H9 (cell line): ENCODE data around the gene COTL1. TPM values are rescaled to one million over a fixed set of nuclear protein-coding genes. Genes with fewer than 3 reads are reported as not detected.
"Not testable (repeated sequence)": the region's sequence is repeated elsewhere in the genome, so short reads cannot be mapped to it uniquely, and the experiment has no call there.

Source experiments
- DNase-seq: peaks from one replicate; pipeline ENCODE4 v3.0.0-alpha.2; 2017
- H2AFZ ChIP-seq: one replicate; pipeline ENCODE4 v1.6.1; 2013; ENCODE audit warnings: mild to moderate bottlenecking, low read length, control low read depth, moderate library complexity
- H2AK5ac ChIP-seq: 2 replicates; pipeline ENCODE4 v1.6.1; 2013; ENCODE audit warnings: low read length, control low read depth, mixed read lengths; ENCODE audit not compliant: insufficient read length
- H2BK120ac ChIP-seq: one replicate; pipeline ENCODE4 v1.6.1; 2013; ENCODE audit warnings: low read depth, mild to moderate bottlenecking, low read length, control low read depth, inconsistent platforms; ENCODE audit not compliant: poor library complexity, severe bottlenecking
- H2BK12ac ChIP-seq: 2 replicates; pipeline ENCODE4 v1.6.1; 2013; ENCODE audit warnings: low read length, control low read depth, mixed read lengths, low read depth; ENCODE audit not compliant: insufficient read length
- H2BK15ac ChIP-seq: 2 replicates; pipeline ENCODE4 v1.6.1; 2013; ENCODE audit warnings: low read depth, low read length, control low read depth
- H2BK20ac ChIP-seq: one replicate; pipeline ENCODE4 v1.6.1; 2013; ENCODE audit warnings: low read depth, mild to moderate bottlenecking, low read length, control low read depth, inconsistent platforms; ENCODE audit not compliant: poor library complexity, severe bottlenecking
- H2BK5ac ChIP-seq: 2 replicates; pipeline ENCODE4 v1.6.1; 2013; ENCODE audit warnings: low read length, control low read depth, mixed read lengths; ENCODE audit not compliant: insufficient read length
- H3K14ac ChIP-seq: 2 replicates; pipeline ENCODE4 v1.6.1; 2013; ENCODE audit warnings: low read length, control low read depth; ENCODE audit not compliant: insufficient read depth
- H3K18ac ChIP-seq: 2 replicates; pipeline ENCODE4 v1.6.1; 2013; ENCODE audit warnings: low read depth, mild to moderate bottlenecking, mixed read lengths, low read length, control low read depth; ENCODE audit not compliant: insufficient read length
- H3K23ac ChIP-seq: 2 replicates; pipeline ENCODE4 v1.6.1; 2013; ENCODE audit warnings: low read length, control low read depth, mixed read lengths, low read depth; ENCODE audit not compliant: insufficient read length
- H3K23me2 ChIP-seq: 2 replicates; pipeline ENCODE4 v1.6.1; 2013; ENCODE audit warnings: low read depth, mild to moderate bottlenecking, mixed read lengths, low read length, control low read depth; ENCODE audit not compliant: insufficient read length, poor library complexity, severe bottlenecking
- H3K27ac ChIP-seq: 2 replicates; pipeline ENCODE4 v1.5.1; 2013; ENCODE audit warnings: low read length, control low read depth, mixed read lengths, low read depth; ENCODE audit not compliant: insufficient read length
- H3K27me3 ChIP-seq: 2 replicates; pipeline ENCODE4 v1.6.1; 2013; ENCODE audit warnings: low read length, control low read depth, inconsistent platforms; ENCODE audit not compliant: insufficient read depth
- H3K4ac ChIP-seq: 2 replicates; pipeline ENCODE4 v1.6.1; 2013; ENCODE audit warnings: low read depth, mild to moderate bottlenecking, control low read depth, inconsistent platforms, low read length, moderate library complexity
- H3K4me1 ChIP-seq: 2 replicates; pipeline ENCODE4 v1.6.1; 2013; ENCODE audit warnings: low read length, control low read depth, inconsistent platforms; ENCODE audit not compliant: insufficient read depth
- H3K4me2 ChIP-seq: 2 replicates; pipeline ENCODE4 v1.6.1; 2013; ENCODE audit warnings: low read length, control low read depth, mixed read lengths; ENCODE audit not compliant: insufficient read length, insufficient read depth
- H3K56ac ChIP-seq: 2 replicates; pipeline ENCODE4 v1.6.1; 2013; ENCODE audit warnings: low read depth, mild to moderate bottlenecking, mixed read lengths, low read length, control low read depth; ENCODE audit not compliant: insufficient read length
- H3K79me1 ChIP-seq: 2 replicates; pipeline ENCODE4 v1.6.1; 2013; ENCODE audit warnings: low read depth, mild to moderate bottlenecking, moderate library complexity, low read length, control low read depth, inconsistent platforms; ENCODE audit not compliant: insufficient read depth, poor library complexity, severe bottlenecking
- H3K79me2 ChIP-seq: 2 replicates; pipeline ENCODE4 v1.6.1; 2013; ENCODE audit warnings: low read length, control low read depth, inconsistent platforms; ENCODE audit not compliant: insufficient read depth
- H3K9ac ChIP-seq: 2 replicates; pipeline ENCODE4 v1.6.1; 2013; ENCODE audit warnings: low read length, control low read depth, mixed read lengths; ENCODE audit not compliant: insufficient read length; ENCODE audit errors: extremely low read depth
- H3K9me3 ChIP-seq: one replicate; pipeline ENCODE4 v1.6.1; 2013; ENCODE audit warnings: low read depth, low read length, inconsistent platforms; ENCODE audit not compliant: control insufficient read depth
- H3T11ph ChIP-seq: one replicate; pipeline ENCODE4 v1.6.1; 2013; ENCODE audit warnings: mild to moderate bottlenecking, low read length, control low read depth, inconsistent platforms
- H4K20me1 ChIP-seq: one replicate; pipeline ENCODE4 v1.6.1; 2013; ENCODE audit not compliant: control insufficient read depth, insufficient read length, insufficient read depth
- H4K5ac ChIP-seq: 2 replicates; pipeline ENCODE4 v1.6.1; 2013; ENCODE audit warnings: low read depth, mild to moderate bottlenecking, mixed read lengths, low read length, control low read depth; ENCODE audit not compliant: insufficient read length
- H4K8ac ChIP-seq: replicated peaks from 2 replicates; pipeline ENCODE4 v1.6.1; 2013; ENCODE audit warnings: low read length, control low read depth, mixed read lengths, low read depth; ENCODE audit not compliant: insufficient read length
- H4K91ac ChIP-seq: 2 replicates; pipeline ENCODE4 v1.6.1; 2013; ENCODE audit warnings: low read depth, mild to moderate bottlenecking, moderate library complexity, mixed read lengths, low read length, control low read depth; ENCODE audit not compliant: insufficient read length
- H3K27ac Mint-ChIP-seq, 3 experiments: 2 replicates in 2 of 3; 3 replicates in 1 of 3; pipeline ENCODE4 v1.8.0; 2020 to 2021; ENCODE audit warnings: mixed read lengths in 3 of 3, mild to moderate bottlenecking in 1 of 3, moderate library complexity in 1 of 3
- H3K27me3 Mint-ChIP-seq: 2 replicates; pipeline ENCODE4 v1.8.0; 2021; ENCODE audit warnings: low read depth, mild to moderate bottlenecking, moderate library complexity, mixed read lengths
- H3K36me3 Mint-ChIP-seq, 3 experiments: 2 replicates in 2 of 3; 3 replicates in 1 of 3; pipeline ENCODE4 v1.8.0; 2020 to 2021; ENCODE audit warnings: low read depth in 3 of 3, mixed read lengths in 3 of 3; ENCODE audit not compliant: insufficient read depth in 1 of 3
- H3K4me1 Mint-ChIP-seq, 2 experiments: 2 replicates each; pipeline ENCODE4 v1.8.0; 2020; ENCODE audit warnings: mixed read lengths in 2 of 2
- H3K4me3 Mint-ChIP-seq, 2 experiments: 2 replicates in 1 of 2; 3 replicates in 1 of 2; pipeline ENCODE4 v1.8.0; 2020 to 2021; ENCODE audit warnings: mild to moderate bottlenecking in 2 of 2, mixed read lengths in 2 of 2, moderate library complexity in 1 of 2
- H3K9me3 Mint-ChIP-seq, 2 experiments: 2 replicates in 1 of 2; 3 replicates in 1 of 2; pipeline ENCODE4 v1.8.0; 2020; ENCODE audit warnings: mild to moderate bottlenecking in 2 of 2, mixed read lengths in 2 of 2, moderate library complexity in 1 of 2
- WGBS: extraction: QIAGEN DNeasy Blood & Tissue Kit; methylation state at CpG from one replicate; pipeline ENCODE4 v1.1.7; 2013; ENCODE audit warnings: missing lambda C conversion rate, low lambda C conversion rate, mixed read lengths; ENCODE audit not compliant: insufficient read length; ENCODE audit errors: extremely low coverage; 5-methylcytosine and 5-hydroxymethylcytosine counted together
- total RNA-seq: library from RNA; stranded (reverse); gene quantifications from 2 replicates; pipeline ENCODE4 v1.2.1, GENCODE V29; 2021
- TF ChIP-seq, protein P1 (sequence below): fragments of 200-600 bp; sonication (generic); conservative IDR thresholded peaks from 3 replicates; pipeline ENCODE4 v1.8.0; 2021; ENCODE audit warnings: antibody characterized with exemption, mild to moderate bottlenecking

COTL1 gene
- total RNA-seq, 1 experiment from 2014 or later = 81.4 TPM

DNA sequence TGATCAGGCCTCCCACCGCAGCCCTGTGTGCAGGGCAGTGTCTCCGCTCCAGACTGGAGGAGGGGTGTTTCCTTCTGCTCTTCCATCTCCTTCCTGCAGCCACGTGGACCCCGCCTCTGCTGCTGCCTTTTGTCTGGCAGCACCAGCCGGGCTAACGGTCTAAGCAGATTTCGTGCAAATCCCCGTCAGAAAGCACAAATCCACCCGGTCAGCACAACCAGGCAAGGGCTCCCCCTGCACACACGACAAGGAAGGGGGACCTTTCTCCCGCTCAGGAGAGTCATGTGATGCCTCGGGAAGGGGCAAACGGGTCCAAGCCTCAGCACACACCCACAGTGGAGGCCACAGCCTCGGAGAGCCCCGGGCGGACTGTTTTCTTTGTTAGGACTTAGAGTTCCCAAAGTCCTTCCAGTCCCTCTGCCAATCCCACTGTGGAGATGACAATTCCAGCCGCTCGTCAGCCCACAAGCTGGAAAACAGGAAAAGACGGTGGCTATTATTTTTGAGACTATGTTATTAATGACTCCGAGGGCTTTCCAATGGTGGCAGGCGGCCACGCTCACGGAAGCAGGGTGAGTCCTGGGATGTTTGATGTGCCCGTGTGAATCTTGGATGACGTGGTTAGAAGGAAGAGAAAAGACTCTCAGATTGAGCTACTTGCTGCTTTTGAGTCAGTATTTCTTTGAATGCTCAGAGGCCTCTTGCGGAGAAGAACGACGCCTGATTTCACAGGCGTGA is 90.9 kb downstream of the COTL1 start:
- Histone ChIP-seq H2BK120ac (no peak overlapping the region), H3K23ac (no peak overlapping the region), H3K27me3 (no peaks in the 10 kb centered on the region), H3K79me1 (no peaks in the 10 kb centered on the region), H3K9ac (no peak overlapping the region), H2AFZ (no peak overlapping the region), H3K79me2 (no peaks in the 10 kb centered on the region), H3K4me1 (peaks cover 3% of the 10 kb centered on the region; the same call in 1 of the 2 replicates), H3K23me2 (no peaks in the 10 kb centered on the region), H2AK5ac (no peak overlapping the region), H3K14ac (peak overlapping the region; percentile 39; the same call in 1 of the 2 replicates), H2BK15ac (no peak overlapping the region), H4K91ac (no peak overlapping the region), H3K27ac (no peak overlapping the region), H3K4me2 (no peak overlapping the region), H3K9me3 (no peaks in the 10 kb centered on the region), H3K56ac (no peak overlapping the region), H4K20me1 (no peaks in the 10 kb centered on the region), H2BK5ac (no peak overlapping the region), H2BK12ac (no peak overlapping the region), H3K18ac (no peak overlapping the region), H3K4ac (no peak overlapping the region), H4K8ac (no peak overlapping the region), H2BK20ac (no peak overlapping the region), H4K5ac (no peak overlapping the region), H3T11ph (no peak overlapping the region)
- no peak for DNase-seq
- peak overlapping the region; percentile 27 to 68 (median 52); a peak in 3 of 7 replicates for H3K27ac Mint-ChIP-seq
- peaks cover 18 to 25% of the 10 kb centered on the region in 2 experiments for H3K4me1 Mint-ChIP-seq
- H3K4me3 Mint-ChIP-seq = no peak overlapping the region
- H3K36me3 Mint-ChIP-seq = peaks cover 3 to 17% (median 13%) of the 10 kb centered on the region in 3 experiments
- TF ChIP-seq, protein P1, sequence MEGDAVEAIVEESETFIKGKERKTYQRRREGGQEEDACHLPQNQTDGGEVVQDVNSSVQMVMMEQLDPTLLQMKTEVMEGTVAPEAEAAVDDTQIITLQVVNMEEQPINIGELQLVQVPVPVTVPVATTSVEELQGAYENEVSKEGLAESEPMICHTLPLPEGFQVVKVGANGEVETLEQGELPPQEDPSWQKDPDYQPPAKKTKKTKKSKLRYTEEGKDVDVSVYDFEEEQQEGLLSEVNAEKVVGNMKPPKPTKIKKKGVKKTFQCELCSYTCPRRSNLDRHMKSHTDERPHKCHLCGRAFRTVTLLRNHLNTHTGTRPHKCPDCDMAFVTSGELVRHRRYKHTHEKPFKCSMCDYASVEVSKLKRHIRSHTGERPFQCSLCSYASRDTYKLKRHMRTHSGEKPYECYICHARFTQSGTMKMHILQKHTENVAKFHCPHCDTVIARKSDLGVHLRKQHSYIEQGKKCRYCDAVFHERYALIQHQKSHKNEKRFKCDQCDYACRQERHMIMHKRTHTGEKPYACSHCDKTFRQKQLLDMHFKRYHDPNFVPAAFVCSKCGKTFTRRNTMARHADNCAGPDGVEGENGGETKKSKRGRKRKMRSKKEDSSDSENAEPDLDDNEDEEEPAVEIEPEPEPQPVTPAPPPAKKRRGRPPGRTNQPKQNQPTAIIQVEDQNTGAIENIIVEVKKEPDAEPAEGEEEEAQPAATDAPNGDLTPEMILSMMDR = no peak
- WGBS = no CpG with 5 or more reads among the region's 29 CpGs
- peaks cover 10 to 19% of the 10 kb centered on the region in 2 experiments; a peak in 3 of 5 replicates for H3K9me3 Mint-ChIP-seq
- peaks cover 11% of the 10 kb centered on the region for H3K27me3 Mint-ChIP-seq

DNA sequence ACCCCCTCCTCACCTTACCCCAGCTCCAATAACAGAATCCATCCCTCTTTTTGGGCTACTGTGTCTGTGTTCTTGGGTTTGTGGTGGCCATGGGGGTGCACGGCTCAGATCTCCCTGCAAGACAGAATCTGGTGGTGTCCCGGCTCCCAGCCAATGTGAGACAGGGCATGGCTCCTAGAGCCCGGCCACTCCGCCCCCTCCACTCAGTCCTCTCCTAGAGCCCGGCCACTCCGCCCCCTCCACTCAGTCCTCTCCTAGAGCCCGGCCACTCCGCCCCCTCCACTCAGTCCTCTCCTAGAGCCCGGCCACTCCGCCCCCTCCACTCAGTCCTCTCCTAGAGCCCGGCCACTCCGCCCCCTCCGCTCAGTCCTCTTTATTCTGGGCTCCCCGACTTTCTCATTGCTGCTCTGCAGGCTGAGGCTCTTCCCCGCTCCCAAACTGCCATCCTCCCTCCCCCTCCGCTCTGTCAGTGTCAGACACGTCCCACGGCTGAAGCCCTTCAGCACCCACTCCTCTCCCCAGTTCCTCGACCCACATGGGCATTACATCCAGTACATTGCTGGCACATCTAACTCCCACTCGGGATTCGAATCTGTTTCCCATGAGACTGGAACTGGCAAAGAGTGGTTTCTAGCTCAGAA is 92.8 kb downstream of the COTL1 start:
- Mint-ChIP-seq H3K27me3 (peaks cover 11% of the 10 kb centered on the region), H3K4me1 (peaks cover 14 to 29% of the 10 kb centered on the region in 2 experiments), H3K9me3 (peaks cover 8 to 13% of the 10 kb centered on the region in 2 experiments; a peak in 3 of 5 replicates), H3K36me3 (peaks cover 2 to 12% (median 11%) of the 10 kb centered on the region in 3 experiments)
- H3K23me2 ChIP-seq, H3K23ac ChIP-seq, H3K27me3 ChIP-seq, H2BK120ac ChIP-seq, H3K4ac ChIP-seq, H3T11ph ChIP-seq, H4K91ac ChIP-seq, H3K79me2 ChIP-seq, H2BK5ac ChIP-seq, H2AK5ac ChIP-seq, H3K27ac ChIP-seq, H3K4me1 ChIP-seq, H3K18ac ChIP-seq, H3K27ac Mint-ChIP-seq, H4K5ac ChIP-seq, H2BK12ac ChIP-seq, H3K56ac ChIP-seq, DNase-seq, H2AFZ ChIP-seq, H4K20me1 ChIP-seq, H3K4me3 Mint-ChIP-seq, H2BK15ac ChIP-seq, H3K14ac ChIP-seq, H4K8ac ChIP-seq, H3K9ac ChIP-seq, H3K4me2 ChIP-seq, H2BK20ac ChIP-seq, H3K9me3 ChIP-seq, H3K79me1 ChIP-seq: not testable (repeated sequence)
- no CpG with 5 or more reads among the region's 21 CpGs for WGBS
